Measurements from ENCODE around the gene KLHL11. TPM values are rescaled to one million over a fixed set of nuclear protein-coding genes. Genes with fewer than 3 reads are reported as not detected.

The KLHL11 gene, protein sequence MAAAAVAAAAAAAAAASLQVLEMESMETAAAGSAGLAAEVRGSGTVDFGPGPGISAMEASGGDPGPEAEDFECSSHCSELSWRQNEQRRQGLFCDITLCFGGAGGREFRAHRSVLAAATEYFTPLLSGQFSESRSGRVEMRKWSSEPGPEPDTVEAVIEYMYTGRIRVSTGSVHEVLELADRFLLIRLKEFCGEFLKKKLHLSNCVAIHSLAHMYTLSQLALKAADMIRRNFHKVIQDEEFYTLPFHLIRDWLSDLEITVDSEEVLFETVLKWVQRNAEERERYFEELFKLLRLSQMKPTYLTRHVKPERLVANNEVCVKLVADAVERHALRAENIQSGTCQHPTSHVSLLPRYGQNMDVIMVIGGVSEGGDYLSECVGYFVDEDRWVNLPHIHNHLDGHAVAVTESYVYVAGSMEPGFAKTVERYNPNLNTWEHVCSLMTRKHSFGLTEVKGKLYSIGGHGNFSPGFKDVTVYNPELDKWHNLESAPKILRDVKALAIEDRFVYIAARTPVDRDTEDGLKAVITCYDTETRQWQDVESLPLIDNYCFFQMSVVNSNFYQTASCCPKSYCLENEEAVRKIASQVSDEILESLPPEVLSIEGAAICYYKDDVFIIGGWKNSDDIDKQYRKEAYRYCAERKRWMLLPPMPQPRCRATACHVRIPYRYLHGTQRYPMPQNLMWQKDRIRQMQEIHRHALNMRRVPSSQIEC
- 29.0 and 30.4 TPM in 2 replicates for total RNA-seq (ENCODE audit: low replicate concordance)

DNA sequence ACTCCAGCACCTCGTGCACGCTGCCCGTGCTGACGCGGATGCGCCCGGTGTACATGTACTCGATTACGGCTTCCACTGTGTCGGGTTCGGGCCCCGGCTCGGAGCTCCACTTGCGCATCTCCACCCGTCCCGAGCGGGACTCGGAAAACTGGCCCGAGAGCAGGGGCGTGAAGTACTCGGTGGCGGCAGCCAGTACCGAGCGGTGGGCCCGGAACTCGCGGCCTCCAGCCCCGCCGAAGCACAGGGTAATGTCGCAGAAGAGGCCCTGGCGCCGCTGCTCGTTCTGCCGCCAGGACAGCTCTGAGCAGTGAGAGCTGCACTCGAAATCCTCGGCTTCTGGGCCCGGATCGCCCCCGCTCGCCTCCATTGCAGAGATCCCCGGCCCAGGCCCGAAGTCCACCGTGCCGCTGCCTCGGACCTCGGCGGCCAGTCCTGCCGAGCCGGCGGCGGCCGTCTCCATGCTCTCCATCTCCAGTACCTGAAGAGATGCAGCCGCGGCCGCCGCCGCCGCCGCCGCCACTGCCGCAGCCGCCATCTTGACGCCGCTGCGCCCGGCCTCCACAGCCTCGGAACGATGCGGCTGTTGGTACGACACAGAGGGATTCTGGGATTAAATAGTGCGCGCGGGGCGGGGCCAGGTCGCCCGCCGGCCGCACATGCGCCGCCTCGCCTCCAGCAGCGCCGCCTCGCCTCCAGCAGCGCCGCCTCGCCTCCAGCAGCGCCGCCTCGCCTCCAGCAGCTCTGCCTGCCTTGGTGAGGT lies at the start of gene KLHL11:
Gene KLHL11 (minus strand): TSS at position 588 of the 760 bp plus-strand sequence. CDS start 53 bp downstream, at position 535.
- DNase-seq (ENCODE audit: low read depth) = peak; percentile 83
- H3K4me3 ChIP-seq (ENCODE audit: low read depth, low read length) = peak within 1 kb of the TSS; percentile 91
- TF ChIP-seq, protein P1, sequence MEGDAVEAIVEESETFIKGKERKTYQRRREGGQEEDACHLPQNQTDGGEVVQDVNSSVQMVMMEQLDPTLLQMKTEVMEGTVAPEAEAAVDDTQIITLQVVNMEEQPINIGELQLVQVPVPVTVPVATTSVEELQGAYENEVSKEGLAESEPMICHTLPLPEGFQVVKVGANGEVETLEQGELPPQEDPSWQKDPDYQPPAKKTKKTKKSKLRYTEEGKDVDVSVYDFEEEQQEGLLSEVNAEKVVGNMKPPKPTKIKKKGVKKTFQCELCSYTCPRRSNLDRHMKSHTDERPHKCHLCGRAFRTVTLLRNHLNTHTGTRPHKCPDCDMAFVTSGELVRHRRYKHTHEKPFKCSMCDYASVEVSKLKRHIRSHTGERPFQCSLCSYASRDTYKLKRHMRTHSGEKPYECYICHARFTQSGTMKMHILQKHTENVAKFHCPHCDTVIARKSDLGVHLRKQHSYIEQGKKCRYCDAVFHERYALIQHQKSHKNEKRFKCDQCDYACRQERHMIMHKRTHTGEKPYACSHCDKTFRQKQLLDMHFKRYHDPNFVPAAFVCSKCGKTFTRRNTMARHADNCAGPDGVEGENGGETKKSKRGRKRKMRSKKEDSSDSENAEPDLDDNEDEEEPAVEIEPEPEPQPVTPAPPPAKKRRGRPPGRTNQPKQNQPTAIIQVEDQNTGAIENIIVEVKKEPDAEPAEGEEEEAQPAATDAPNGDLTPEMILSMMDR (IDR thresholded peaks at IDR 0.05; ENCODE audit: insufficient read depth, low read length) = peak; percentile 7

DNA sequence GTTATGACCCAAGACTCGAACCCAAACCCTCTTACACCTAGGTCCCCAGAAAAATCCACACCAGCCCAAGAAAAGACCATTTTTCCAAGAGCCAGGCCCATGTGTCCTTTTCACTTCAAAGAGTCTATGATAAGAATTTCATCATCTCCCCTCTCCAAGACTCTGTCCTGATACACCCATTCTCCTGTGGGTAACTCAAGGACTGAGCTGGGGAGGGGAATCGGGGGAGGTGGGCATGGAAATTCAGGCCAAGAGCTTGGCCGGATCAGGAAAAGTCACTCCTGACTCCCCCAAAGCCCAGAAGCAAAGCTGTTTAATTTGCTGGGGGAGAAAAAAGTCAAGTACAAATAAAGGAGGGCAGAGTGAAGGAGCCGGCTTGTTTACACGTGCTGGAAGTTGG lies 49.8 kb upstream of the KLHL11 start:
- DNase-seq (ENCODE audit: low read depth) = no peak

DNA sequence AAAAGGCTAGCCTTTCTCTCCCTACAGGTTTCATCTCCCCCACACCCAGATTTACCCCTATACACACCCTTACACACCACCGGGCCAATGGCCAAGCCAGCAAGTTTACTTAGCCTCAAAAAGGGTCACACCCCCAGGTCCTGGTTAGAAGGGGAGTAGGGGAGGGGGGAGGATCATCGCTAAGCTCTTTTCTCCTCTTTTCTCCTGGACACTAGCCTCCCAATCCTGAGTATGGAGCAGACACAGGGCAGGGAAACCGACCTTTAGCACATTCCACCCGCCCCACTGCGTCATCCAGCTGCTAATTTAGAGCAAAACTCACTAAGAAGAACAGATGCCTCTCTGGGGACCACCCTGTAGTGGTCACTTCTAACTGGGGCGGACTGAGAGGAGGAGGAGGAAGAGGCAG lies 49.1 kb upstream of the KLHL11 start:
- TF ChIP-seq, protein P1 (IDR thresholded peaks at IDR 0.05; ENCODE audit: insufficient read depth, low read length) = no peak
- H3K4me3 ChIP-seq (ENCODE audit: low read depth, low read length) = peak overlapping the region; percentile 2
- DNase-seq (ENCODE audit: low read depth) = peak; percentile 68

More for the DNA sequence above, 49.8 kb upstream of the KLHL11 start:
- H3K4me3 ChIP-seq (ENCODE audit: low read depth, low read length) = peak overlapping the region; percentile 1
- TF ChIP-seq, protein P1 (IDR thresholded peaks at IDR 0.05; ENCODE audit: insufficient read depth, low read length) = no peak

DNA sequence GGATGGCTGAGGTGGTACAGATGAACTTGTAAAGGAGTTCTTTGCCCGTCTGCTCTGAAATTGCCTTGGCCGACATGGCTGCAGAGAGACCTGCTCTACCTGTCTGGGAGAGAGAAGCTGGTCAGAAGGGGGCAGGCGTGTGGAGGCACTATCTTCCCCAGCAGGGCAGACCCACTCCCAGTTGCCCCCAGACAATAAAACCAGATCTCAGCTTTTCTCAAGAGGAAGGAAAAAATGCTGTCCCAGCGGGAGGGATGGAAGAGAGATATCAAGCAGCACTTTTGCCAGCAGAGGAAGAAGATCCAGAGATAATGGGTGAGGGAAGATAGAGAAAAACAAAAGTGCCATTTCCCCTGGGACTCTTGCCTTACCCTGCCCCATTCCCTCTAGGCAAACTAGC lies 48.6 kb upstream of the KLHL11 start:
- peak overlapping the region; percentile 2 for H3K4me3 ChIP-seq (ENCODE audit: low read depth, low read length)
- TF ChIP-seq, protein P1 (IDR thresholded peaks at IDR 0.05; ENCODE audit: insufficient read depth, low read length) = no peak
- peak; percentile 22 for DNase-seq (ENCODE audit: low read depth)

DNA sequence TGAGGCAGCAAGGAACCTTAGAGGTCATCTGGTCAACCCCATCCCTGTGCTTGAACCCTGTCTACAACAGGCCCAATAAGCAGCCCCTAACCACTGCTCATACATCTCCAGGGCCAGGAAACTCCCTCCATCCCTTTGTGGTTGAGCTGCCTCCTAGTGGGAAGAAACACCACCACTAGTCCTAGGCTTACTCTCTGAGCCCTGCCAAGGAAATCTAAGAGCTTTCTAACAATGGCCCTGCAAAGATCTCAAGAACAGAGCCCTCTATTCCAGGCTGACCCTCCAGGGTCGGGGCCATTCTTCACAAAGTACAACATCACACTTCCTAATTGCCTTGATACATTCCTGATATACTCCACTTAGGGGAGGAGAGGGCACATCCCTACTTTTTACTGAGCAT lies 47.7 kb upstream of the KLHL11 start:
- no peak for DNase-seq (ENCODE audit: low read depth)
- TF ChIP-seq, protein P1 (IDR thresholded peaks at IDR 0.05; ENCODE audit: insufficient read depth, low read length) = peak; percentile 31
- H3K4me3 ChIP-seq (ENCODE audit: low read depth, low read length) = no peak overlapping the region

DNA sequence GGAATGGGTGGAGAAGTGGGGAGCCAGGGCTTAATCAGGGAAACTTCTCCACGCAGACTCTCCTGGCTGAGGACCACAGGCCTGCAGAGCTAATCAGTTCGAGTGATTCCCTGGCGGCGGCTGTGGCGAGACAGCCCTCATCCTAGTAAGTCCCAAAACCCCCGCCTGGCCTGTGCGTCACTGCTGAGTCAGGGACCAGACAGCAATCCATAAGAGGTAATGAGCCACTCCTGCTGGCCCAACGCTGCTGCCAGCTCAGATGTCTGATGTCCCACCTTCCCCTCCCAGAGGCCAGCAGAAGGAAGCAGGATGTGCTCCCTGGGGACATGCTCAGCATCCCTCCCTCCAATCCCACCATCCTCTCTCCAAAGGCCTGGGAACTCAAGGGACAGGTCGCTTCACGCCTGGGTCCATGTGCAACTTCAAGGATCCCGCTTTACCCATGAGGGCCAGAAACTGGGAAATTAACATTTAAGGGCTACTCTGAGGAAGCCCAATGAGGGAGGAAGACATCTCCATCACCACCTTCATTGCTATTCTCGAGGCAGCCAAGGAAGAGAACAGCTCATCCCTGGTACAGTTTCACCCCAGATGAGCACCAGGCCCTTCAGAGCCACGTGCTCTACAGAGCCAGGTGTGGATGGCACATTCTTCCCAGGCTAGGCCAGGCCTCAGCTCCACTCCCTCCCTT lies 45.6 kb upstream of the KLHL11 start:
- H3K4me3 ChIP-seq (ENCODE audit: low read depth, low read length) = no peak overlapping the region
- TF ChIP-seq, protein P1 (IDR thresholded peaks at IDR 0.05; ENCODE audit: insufficient read depth, low read length) = peak; percentile 10
- DNase-seq (ENCODE audit: low read depth) = peak; percentile 97

Measured in fibroblast of the aortic adventitia (primary cell).